DOHH2 (cell line): ENCODE results near the gene GET4.

Experiments used
- EZH2phosphoT487 ChIP-seq: fragments of 200-600 bp; sonication (generic); IDR thresholded peaks from 2 replicates; pipeline ENCODE4 v1.6.1; 2017; ENCODE audit warnings: borderline replicate concordance, mild to moderate bottlenecking, antibody characterized with exemption, low read length, moderate library complexity, mixed read lengths
- TF ChIP-seq, protein P1 (sequence below): fragments of 200-600 bp; sonication (generic); IDR thresholded peaks from one replicate; pipeline ENCODE4 v1.5.1; 2014; ENCODE audit warnings: antibody characterized with exemption, mild to moderate bottlenecking, low read depth, low read length; ENCODE audit not compliant: poor library complexity, severe bottlenecking

DNA sequence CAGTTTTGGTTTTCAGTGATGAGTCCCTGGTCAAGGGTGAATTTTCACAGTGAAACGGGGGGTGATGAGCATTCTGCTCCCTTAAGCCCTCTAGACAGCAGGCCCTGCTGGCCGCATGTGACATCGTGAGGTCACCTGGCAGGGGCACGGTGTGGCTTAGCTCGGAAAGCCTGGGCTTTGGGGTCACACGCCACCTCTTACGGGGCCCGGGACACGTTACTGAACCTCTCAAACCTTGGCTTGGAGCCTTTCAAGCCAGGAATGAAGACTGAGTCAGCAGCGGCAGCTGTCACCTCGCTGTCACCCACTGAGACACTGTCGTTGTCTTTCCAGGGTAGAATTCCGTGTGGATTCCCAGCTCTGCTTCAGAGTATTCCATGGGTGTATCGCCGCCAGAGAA is 4.1 kb downstream of the GET4 start:
- TF ChIP-seq, protein P1, sequence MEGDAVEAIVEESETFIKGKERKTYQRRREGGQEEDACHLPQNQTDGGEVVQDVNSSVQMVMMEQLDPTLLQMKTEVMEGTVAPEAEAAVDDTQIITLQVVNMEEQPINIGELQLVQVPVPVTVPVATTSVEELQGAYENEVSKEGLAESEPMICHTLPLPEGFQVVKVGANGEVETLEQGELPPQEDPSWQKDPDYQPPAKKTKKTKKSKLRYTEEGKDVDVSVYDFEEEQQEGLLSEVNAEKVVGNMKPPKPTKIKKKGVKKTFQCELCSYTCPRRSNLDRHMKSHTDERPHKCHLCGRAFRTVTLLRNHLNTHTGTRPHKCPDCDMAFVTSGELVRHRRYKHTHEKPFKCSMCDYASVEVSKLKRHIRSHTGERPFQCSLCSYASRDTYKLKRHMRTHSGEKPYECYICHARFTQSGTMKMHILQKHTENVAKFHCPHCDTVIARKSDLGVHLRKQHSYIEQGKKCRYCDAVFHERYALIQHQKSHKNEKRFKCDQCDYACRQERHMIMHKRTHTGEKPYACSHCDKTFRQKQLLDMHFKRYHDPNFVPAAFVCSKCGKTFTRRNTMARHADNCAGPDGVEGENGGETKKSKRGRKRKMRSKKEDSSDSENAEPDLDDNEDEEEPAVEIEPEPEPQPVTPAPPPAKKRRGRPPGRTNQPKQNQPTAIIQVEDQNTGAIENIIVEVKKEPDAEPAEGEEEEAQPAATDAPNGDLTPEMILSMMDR: no peak
- TF ChIP-seq EZH2phosphoT487: no peak
